Glomerular endothelial cell (primary cell): ENCODE results near the gene LARGE1. TPM values are rescaled to one million over a fixed set of nuclear protein-coding genes. Genes with fewer than 3 reads are reported as not detected.

Experiments
- DNase-seq: peaks from one replicate; pipeline ENCODE4 v3.0.0-alpha.2; 2011; ENCODE audit warnings: low read depth, low spot score; ENCODE audit errors: extremely low read depth
- total RNA-seq: library from RNA; depleted of rRNA; stranded (reverse); fragments of >200 nt; gene quantifications from 2 replicates; pipeline ENCODE4 v1.2.3, GENCODE V29; 2015

LARGE1 gene
- total RNA-seq, 1 donor from 2014 or later, result 18.2 TPM

- DNase-seq, result no peak
Observed at GRCh38 chr22:33828302-33828701, 92.0 kb downstream of the LARGE1 start.

GRCh38 chr22:33825761-33826160 is 94.5 kb downstream of the LARGE1 start:
- no peak for DNase-seq

GRCh38 chr22:33823552-33823951 is 96.7 kb downstream of the LARGE1 start:
- DNase-seq, result no peak

- DNase-seq, result no peak
Observed at GRCh38 chr22:33821290-33821689, 99.0 kb downstream of the LARGE1 start.

- DNase-seq, result no peak
Observed at GRCh38 chr22:33819743-33820142, 100.5 kb downstream of the LARGE1 start.

GRCh38 chr22:33817512-33818127 is 102.7 kb downstream of the LARGE1 start:
- no peak for DNase-seq

GRCh38 chr22:33812360-33812977 is 107.8 kb downstream of the LARGE1 start:
- no peak for DNase-seq

- no peak for DNase-seq
Observed at GRCh38 chr22:33811686-33812085, 108.6 kb downstream of the LARGE1 start.

GRCh38 chr22:33811208-33811607 is 109.1 kb downstream of the LARGE1 start:
- no peak for DNase-seq

- no peak for DNase-seq
Observed at GRCh38 chr22:33807470-33807869, 112.8 kb downstream of the LARGE1 start.

- DNase-seq, result no peak
Observed at GRCh38 chr22:33806191-33806590, 114.1 kb downstream of the LARGE1 start.

GRCh38 chr22:33803371-33804282 is 116.6 kb downstream of the LARGE1 start:
- DNase-seq, result no peak

- no peak for DNase-seq
Observed at GRCh38 chr22:33798401-33798800, 121.9 kb downstream of the LARGE1 start.

- no peak for DNase-seq
Observed at GRCh38 chr22:33796494-33796893, 123.8 kb downstream of the LARGE1 start.

GRCh38 chr22:33793475-33793874 is 126.8 kb downstream of the LARGE1 start:
- DNase-seq, result no peak

GRCh38 chr22:33792832-33793231 is 127.4 kb downstream of the LARGE1 start:
- no peak for DNase-seq

- no peak for DNase-seq
Observed at GRCh38 chr22:33789690-33790253, 130.5 kb downstream of the LARGE1 start.

GRCh38 chr22:33788927-33789326 is 131.3 kb downstream of the LARGE1 start:
- no peak for DNase-seq

- no peak for DNase-seq
Observed at GRCh38 chr22:33787645-33788456, 132.4 kb downstream of the LARGE1 start.

- DNase-seq, result no peak
Observed at GRCh38 chr22:33786149-33786548, 134.1 kb downstream of the LARGE1 start.
